SU-DHL-6 (cell line): Measurements from ENCODE around the gene DLK1.

ENCODE experiments used
- CTCF ChIP-seq: fragments of 200-600 bp; sonication (generic); IDR thresholded peaks from one replicate; pipeline ENCODE4 v1.5.1; 2017; ENCODE audit warnings: antibody characterized with exemption, mild to moderate bottlenecking, low read length, moderate library complexity; ENCODE audit not compliant: insufficient read depth, poor library complexity, severe bottlenecking
- EZH2phosphoT487 ChIP-seq: fragments of 200-600 bp; sonication (generic), shearing (Covaris generic); conservative IDR thresholded peaks from 2 replicates; pipeline ENCODE4 v1.6.1; 2018; ENCODE audit warnings: mild to moderate bottlenecking, antibody characterized with exemption, low read length, moderate library complexity, mixed read lengths

- TF ChIP-seq CTCF, result no peak
- no peak for TF ChIP-seq EZH2phosphoT487
Measured at GRCh38 chr14:100769035-100769939, 42.6 kb downstream of the DLK1 start.
